GM23338 (cell line): ENCODE data around the gene SH3GL2. TPM values are rescaled to one million over a fixed set of nuclear protein-coding genes. Genes with fewer than 3 reads are reported as not detected.
A peak's percentile ranks its signal among the peaks of the same experiment; 100 is the strongest.

ENCODE experiments used
- ATAC-seq: fragments of 200-7000 bp; cut with Tn5 transposase; 3 replicates; pipeline ENCODE4 v1.9.1; 2020
- DNase-seq: peaks from one replicate; pipeline ENCODE4 v3.0.0-alpha.2; 2015; ENCODE audit warnings: low spot score
- H2AFZ ChIP-seq: fragments of 200-600 bp; sonication (generic); 2 replicates; pipeline ENCODE4 v1.8.0; 2016; ENCODE audit warnings: antibody characterized with exemption, mild to moderate bottlenecking, moderate library complexity
- H3F3A ChIP-seq: fragments of 200-600 bp; sonication (generic); replicated peaks from 2 replicates; pipeline ENCODE4 v1.8.0; 2017; ENCODE audit warnings: antibody characterized with exemption, mixed run types, low read depth
- H3K27ac ChIP-seq: fragments of 200-600 bp; sonication (generic); 2 replicates; pipeline ENCODE4 v1.6.1; 2016; ENCODE audit warnings: low read depth
- H3K27me3 ChIP-seq: fragments of 200-600 bp; sonication (generic); 2 replicates; pipeline ENCODE4 v1.8.0; 2016; ENCODE audit warnings: mild to moderate bottlenecking, mixed run types, moderate library complexity; ENCODE audit not compliant: insufficient read depth
- H3K36me3 ChIP-seq: fragments of 200-600 bp; sonication (generic); 2 replicates; pipeline ENCODE4 v1.8.0; 2016; ENCODE audit warnings: mild to moderate bottlenecking; ENCODE audit not compliant: insufficient read depth
- H3K4me1 ChIP-seq: fragments of 200-600 bp; sonication (generic); 2 replicates; pipeline ENCODE4 v1.8.0; 2016; ENCODE audit warnings: mild to moderate bottlenecking, moderate library complexity; ENCODE audit not compliant: insufficient read depth
- H3K4me2 ChIP-seq: fragments of 200-600 bp; sonication (generic); 2 replicates; pipeline ENCODE4 v1.7.1; 2017; ENCODE audit warnings: mixed run types
- H3K4me3 ChIP-seq: fragments of 200-600 bp; sonication (generic); 2 replicates; pipeline ENCODE4 v1.6.1; 2016; ENCODE audit warnings: mixed run types
- H3K79me2 ChIP-seq: fragments of 200-600 bp; sonication (generic); replicated peaks from 2 replicates; pipeline ENCODE4 v1.8.0; 2017; ENCODE audit warnings: mild to moderate bottlenecking; ENCODE audit not compliant: insufficient read depth
- H3K9me2 ChIP-seq: fragments of 200-600 bp; sonication (generic); 2 replicates; pipeline ENCODE4 v1.8.0; 2017; ENCODE audit not compliant: insufficient read depth
- H4K20me1 ChIP-seq: fragments of 200-600 bp; sonication (generic); replicated peaks from 2 replicates; pipeline ENCODE4 v1.8.0; 2017; ENCODE audit warnings: mild to moderate bottlenecking; ENCODE audit not compliant: insufficient read depth
- H3K27ac Mint-ChIP-seq: 2 replicates; pipeline ENCODE4 v1.8.0; 2020; ENCODE audit warnings: inconsistent platforms, mild to moderate bottlenecking, moderate library complexity, mixed read lengths
- H3K27me3 Mint-ChIP-seq: 3 replicates; pipeline ENCODE4 v1.8.0; 2022; ENCODE audit warnings: low read depth, mild to moderate bottlenecking, moderate library complexity, mixed read lengths, inconsistent platforms; ENCODE audit not compliant: insufficient read depth, poor library complexity
- H3K36me3 Mint-ChIP-seq: 3 replicates; pipeline ENCODE4 v1.8.0; 2021; ENCODE audit warnings: low read depth, mild to moderate bottlenecking, inconsistent platforms, moderate library complexity, mixed read lengths
- H3K4me1 Mint-ChIP-seq: 3 replicates; pipeline ENCODE4 v1.8.0; 2020; ENCODE audit warnings: mild to moderate bottlenecking, inconsistent platforms, mixed read lengths
- H3K4me3 Mint-ChIP-seq: 3 replicates; pipeline ENCODE4 v1.8.0; 2021; ENCODE audit warnings: moderate library complexity, mild to moderate bottlenecking, inconsistent platforms, mixed read lengths
- H3K9me3 Mint-ChIP-seq: 3 replicates; pipeline ENCODE4 v1.8.0; 2020; ENCODE audit warnings: moderate library complexity, mild to moderate bottlenecking, inconsistent platforms, mixed read lengths
- EZH2 ChIP-seq: fragments of 200-600 bp; sonication (generic); IDR thresholded peaks from one replicate; pipeline ENCODE4 v1.8.0; 2017; ENCODE audit warnings: antibody characterized with exemption, mild to moderate bottlenecking, low read depth; ENCODE audit not compliant: unreplicated experiment
- ZNF462 ChIP-seq: fragments of 250-450 bp; sonication (Bioruptor Pico); IDR thresholded peaks from 2 replicates; pipeline ENCODE4 v1.5.0; 2020; ENCODE audit warnings: mild to moderate bottlenecking, moderate library complexity
- polyA plus RNA-seq: library from polyadenylated mRNA; unstranded; fragments of >200 nt; fragmentation: Nextera tagmentation; extraction: Ambion mirVana; gene quantifications from 2 replicates; pipeline ENCODE4 v1.2.1, GENCODE V29; 2016
- total RNA-seq: library from RNA; depleted of rRNA; stranded (reverse); fragments of >200 nt; shearing (Covaris generic); gene quantifications from 2 replicates; pipeline ENCODE4 v1.2.3, GENCODE V29; 2014
- TF ChIP-seq, protein P1 (sequence below), 2 experiments: fragments of 200-600 bp in 1 of 2; sonication (generic) in 1 of 2; conservative IDR thresholded peaks; 2 replicates each; pipeline versions ENCODE4 v1.5.1 to v1.6.1; 2016 to 2017; ENCODE audit warnings: antibody characterized with exemption in 2 of 2, low read depth in 2 of 2, mild to moderate bottlenecking in 2 of 2, moderate library complexity in 1 of 2

The SH3GL2 gene
- total and polyA plus RNA-seq, 2 experiments from 2014 or later, result 5.9 to 8.6 TPM

DNA sequence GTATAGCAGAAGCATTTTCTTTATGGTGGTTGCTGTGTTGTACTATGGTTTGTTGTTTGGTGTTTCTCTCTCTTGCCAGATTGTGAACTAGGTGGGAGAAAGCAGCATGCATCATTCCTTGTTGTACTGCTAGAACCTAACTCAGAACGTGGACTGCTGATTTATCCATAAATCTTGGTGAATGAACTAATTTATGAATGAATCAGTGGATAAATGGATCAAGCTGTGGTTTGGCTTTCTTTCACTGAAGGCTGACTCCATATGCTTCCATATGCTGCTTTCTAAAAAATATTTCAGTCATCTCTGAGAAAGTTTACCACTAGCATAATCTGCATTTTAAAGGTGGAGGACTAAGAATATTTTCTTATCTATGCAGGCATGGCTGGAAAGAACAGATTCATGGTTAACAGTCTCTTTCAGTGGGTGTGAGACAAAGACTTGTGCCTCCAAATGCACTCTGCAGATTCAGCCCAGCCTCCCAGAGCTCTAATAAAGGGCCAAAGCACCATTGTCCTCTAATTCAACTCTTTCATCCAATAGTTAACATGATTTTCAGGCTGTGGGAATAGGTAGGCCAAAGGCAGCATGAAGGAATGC lies 237.7 kb downstream of the SH3GL2 start (continued):
- no peak for TF ChIP-seq ZNF462 (CRISPR knock-in tag)

DNA sequence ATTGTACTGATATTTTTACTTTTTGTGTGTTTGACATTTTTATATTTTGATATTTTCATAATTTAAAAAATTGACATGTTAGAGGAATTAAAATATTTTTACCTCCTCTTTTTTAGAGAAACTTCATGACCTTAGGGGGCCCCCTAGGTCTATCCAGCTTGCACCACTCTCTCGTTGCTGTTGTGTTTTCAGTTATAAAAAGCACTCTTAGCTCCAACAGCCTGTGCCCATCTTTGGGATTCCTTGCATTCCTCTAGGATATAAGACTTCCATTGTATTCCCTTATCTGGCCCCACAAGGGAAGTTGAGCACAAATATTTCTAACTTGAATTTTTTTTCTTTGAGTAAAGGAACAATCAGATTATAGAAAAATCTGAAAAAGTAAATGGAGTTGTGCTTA lies 245.3 kb downstream of the SH3GL2 start:
- Histone ChIP-seq H3K27me3 (no peaks in the 10 kb centered on the region), H3K27ac (no peak overlapping the region), H3K79me2 (no peaks in the 10 kb centered on the region), H3K9me2 (peaks cover 4% of the 10 kb centered on the region; the same call in 1 of the 2 replicates), H4K20me1 (no peaks in the 10 kb centered on the region), H3K4me3 (no peak overlapping the region), H2AFZ (no peak overlapping the region), H3F3A (no peaks in the 10 kb centered on the region), H3K4me1 (no peaks in the 10 kb centered on the region), H3K36me3 (no peaks in the 10 kb centered on the region), H3K4me2 (no peak overlapping the region)
- TF ChIP-seq, protein P1, sequence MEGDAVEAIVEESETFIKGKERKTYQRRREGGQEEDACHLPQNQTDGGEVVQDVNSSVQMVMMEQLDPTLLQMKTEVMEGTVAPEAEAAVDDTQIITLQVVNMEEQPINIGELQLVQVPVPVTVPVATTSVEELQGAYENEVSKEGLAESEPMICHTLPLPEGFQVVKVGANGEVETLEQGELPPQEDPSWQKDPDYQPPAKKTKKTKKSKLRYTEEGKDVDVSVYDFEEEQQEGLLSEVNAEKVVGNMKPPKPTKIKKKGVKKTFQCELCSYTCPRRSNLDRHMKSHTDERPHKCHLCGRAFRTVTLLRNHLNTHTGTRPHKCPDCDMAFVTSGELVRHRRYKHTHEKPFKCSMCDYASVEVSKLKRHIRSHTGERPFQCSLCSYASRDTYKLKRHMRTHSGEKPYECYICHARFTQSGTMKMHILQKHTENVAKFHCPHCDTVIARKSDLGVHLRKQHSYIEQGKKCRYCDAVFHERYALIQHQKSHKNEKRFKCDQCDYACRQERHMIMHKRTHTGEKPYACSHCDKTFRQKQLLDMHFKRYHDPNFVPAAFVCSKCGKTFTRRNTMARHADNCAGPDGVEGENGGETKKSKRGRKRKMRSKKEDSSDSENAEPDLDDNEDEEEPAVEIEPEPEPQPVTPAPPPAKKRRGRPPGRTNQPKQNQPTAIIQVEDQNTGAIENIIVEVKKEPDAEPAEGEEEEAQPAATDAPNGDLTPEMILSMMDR (conservative IDR thresholded peaks at IDR 0.05; ENCODE audit: low read depth in 2 of 2), result peak in 1 of 2 experiments; percentile 46; a peak in 3 of 4 replicates
- no peak for TF ChIP-seq EZH2
- no peaks in the 10 kb centered on the region for H3K27me3 Mint-ChIP-seq
- 0 out of 3 replicates have a peak, but pooled peaks cover 3% of the 10 kb centered on the region for H3K9me3 Mint-ChIP-seq
- ATAC-seq, result peak; percentile 76
- H3K36me3 Mint-ChIP-seq, result no peaks in the 10 kb centered on the region
- H3K4me1 Mint-ChIP-seq, result peaks cover 5% of the 10 kb centered on the region; the same call in 2 of the 3 replicates
- DNase-seq, result peak; percentile 60
- no peak overlapping the region for H3K27ac Mint-ChIP-seq
- no peak overlapping the region for H3K4me3 Mint-ChIP-seq
